UCSD-AML1 (cell line): Measurements from ENCODE around the gene COX15.
"Not testable (repeated sequence)": the region's sequence is repeated elsewhere in the genome, so short reads cannot be mapped to it uniquely, and the experiment has no call there.

Experiments
- DNase-seq: peaks from one replicate; lab custom pipeline; 2025; ENCODE audit not compliant: unreplicated experiment; lab: John Stamatoyannopoulos, UW

The COX15 gene

GRCh38 chr10:99742254-99742653, 10.3 kb upstream of the COX15 start:
- DNase-seq, result no peak

- DNase-seq, result no peak
These were observed 9.1 kb upstream of the COX15 start for GRCh38 chr10:99740933-99741559.

GRCh38 chr10:99740260-99740659, 8.3 kb upstream of the COX15 start:
- no peak for DNase-seq

DNA sequence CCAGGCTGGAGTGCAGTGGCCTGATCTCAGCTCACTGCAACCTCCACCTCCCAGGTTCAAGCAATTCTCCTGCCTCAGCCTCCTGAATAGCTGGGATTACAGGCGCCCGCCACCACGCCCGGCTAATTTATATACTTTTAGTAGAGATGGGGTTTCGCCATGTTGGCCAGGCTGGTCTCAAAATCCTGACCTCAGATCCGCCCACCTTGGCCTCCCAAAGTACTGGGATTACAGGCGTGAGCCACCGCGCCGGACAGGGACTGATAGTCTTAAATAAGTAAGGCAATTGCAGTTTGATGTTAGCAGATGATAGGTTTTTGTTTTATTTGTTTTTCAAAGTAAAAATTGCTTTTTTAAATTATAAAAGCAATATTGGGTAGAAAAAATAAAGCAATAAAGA, 2.2 kb upstream of the COX15 start:
- not testable (repeated sequence) for DNase-seq

DNA sequence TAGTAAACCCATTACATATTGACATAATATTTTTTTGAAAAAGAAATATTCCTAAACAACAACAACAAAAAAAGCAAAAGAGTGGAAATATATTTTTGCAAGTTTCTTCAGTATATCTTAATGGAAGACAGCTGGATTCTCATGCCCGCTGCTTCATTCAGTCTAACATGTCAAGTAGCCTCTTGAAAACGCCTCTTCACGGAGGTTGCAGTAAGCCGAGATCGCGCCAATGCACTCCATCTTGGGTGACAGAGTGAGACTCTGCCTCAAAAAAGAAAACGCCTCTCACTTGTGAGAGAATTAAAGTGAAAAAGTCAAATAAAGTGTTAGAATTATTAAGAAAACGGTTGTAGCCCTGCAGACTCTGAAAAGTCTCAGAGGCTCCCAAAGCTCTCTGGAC, 1.4 kb upstream of the COX15 start:
- no peak for DNase-seq

DNA sequence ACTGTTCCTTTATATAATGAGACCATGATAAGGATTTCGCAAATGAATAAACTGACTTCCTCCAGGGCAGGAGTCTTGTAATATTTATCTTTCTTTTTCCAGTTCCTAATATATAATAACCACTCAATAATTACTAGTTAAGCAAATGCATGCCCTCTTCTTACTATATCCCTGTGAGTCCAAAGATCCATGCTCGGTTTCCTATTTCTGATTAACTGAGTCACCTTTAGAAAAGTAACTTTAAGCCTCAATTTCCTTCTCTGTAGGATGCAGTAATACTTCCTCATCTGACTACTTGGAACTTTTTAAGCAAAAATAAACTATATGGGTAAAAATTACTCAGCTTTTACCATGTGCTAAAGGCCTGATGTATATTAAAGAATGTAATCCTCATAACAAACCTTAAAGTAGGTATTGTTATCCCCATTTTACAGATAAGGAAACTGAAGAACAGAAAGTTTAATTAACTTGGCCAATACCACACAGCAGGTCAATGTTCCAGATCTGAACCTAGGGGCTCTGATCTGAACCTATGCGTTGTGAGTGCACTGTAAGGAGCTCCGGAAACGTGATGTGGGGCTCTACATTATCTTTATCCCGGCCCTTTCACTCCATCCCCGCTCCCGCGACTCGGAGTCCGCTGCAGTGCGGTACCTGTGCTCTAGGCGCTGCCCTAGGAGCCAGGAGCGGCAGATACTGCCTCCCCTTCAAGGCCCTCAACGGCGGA, 458 bp downstream of the COX15 start:
- no peak for DNase-seq

DNA sequence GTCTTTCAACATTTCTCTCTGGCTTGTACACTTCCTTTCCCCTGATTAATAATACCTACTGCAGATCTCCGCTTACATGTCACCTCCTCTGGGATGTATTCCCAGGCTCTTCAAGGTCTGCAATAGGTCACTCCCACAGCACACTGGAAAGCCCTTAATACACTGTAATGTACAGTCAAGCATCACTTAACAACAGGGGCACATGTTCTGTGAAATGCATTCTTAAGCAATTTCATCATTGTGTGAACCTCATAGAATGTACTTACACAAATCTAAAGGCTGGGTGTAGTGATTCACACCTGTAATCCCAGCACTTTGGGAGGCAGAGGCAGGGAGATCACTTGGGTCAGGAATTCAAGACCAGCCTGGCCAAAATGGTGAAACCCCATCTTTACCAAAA, 1.9 kb downstream of the COX15 start:
- DNase-seq, result no peak

DNA sequence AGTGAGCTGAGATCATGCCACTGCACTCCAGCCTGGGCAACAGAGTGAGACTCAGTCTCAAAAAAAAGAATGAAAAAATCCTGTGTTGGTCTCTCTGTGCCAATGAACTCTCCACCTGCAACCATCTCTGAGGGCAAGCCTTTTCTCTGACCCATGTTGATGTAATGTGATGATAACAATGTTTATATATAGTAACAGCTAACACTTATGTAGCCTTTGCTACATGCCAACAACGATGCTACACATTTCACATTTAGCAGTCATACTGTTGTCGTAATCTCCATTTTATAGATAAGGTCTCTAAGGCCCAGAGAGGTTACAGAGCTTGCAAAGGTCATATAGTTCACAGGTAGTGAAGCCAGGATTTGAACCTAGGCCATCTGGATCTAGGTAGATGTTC, 11.5 kb downstream of the COX15 start:
- DNase-seq, result no peak

DNA sequence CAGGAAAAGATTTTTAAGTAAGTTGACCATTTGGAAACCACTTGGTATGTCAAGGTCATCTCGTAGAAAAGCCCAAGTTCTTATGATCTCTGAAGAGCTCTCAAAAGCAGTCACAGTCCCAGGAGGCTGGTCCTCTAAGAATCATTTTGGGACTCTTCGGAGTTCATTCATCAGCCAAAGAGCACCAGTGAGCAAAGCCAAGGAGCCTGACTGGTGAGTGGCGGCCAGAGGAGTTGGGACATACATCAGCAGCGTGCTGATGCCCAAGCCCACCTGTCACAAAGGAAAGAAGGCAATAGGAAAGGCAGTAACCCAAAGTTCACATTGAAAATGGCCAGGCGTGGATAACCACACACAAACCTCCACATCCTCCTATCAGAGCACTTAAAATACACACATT, 17.5 kb downstream of the COX15 start:
- DNase-seq, result no peak

DNA sequence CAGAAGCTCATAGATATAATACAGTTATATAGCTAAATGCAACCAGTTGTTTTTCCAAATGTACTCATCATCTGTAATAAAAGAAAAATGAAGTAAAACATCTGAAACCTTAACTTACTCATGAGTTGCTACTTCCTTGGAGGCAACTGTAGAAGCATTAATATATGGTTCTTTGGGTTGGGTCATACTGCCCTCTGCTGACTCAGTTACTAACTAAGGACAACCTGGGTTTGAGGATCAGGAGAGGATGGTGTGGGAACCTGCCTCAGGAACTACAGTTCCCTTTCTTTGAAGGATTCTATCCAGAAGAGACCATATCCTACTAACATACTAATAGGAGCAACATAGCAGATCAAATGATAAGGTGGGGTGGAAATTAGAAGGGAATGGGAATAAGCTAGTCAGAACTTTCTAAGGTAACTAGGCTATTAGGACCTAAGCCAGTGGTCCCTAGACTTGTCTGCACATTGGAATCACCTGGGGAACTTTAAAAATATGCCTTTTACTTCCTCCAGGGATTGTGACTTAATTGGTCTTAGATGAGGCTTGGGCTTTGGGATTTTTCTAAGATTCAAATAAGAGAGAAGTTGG, 20.7 kb downstream of the COX15 start:
- no peak for DNase-seq

- no peak for DNase-seq
These were observed 22.3 kb downstream of the COX15 start for GRCh38 chr10:99709480-99710229.

- no peak for DNase-seq
These were observed 23.4 kb downstream of the COX15 start for GRCh38 chr10:99708428-99709012.

DNA sequence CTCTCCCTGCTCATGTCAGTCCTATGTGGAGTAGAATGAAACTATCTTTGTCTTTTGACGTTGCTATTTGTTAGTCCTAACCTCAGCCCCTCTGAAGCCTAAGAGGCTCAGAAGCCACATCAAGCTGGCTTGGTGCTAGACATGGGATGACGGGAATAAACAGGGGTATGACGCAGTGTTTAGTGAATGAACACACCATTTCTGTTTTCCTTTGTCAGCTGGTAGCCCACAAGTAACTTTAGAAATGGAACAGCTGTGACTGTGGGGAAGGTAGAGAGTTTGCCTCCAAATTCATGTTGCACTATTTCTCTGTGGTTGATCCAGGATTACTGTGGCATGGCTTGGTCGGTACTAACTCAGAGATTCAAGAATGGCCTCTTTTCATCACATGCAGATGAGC, 31.3 kb downstream of the COX15 start:
- DNase-seq, result no peak

DNA sequence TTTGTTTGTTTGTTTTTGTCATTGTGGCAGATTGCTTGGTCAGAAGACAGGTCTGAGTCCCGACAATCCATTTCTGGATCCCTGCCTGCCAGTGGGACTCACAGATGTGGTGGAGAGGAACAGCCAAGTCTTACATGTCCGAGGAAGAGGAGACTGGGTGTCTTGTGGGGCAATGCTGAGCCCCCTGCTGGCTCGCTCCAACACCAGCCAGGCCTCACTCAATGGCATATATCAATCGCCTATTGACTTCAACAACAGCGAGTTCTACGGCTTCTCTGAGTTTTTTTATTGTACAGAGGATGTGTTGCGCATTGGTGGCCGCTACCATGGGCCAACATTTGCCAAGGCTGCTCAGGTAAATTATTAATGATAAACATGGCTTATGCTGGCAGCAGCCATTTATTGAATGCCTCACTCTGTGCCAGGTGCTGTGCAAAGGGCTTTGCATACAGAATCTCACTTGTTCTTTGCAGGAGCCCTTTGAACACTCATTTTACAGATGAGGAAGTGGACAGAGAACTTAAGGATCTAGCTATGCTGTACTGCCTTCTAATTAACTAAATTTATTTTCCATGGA, 33.3 kb downstream of the COX15 start:
- peak; percentile 10 for DNase-seq

- no peak for DNase-seq
These were observed 36.2 kb downstream of the COX15 start for GRCh38 chr10:99695761-99696160.

GRCh38 chr10:99693933-99694583, 37.9 kb downstream of the COX15 start:
- no peak for DNase-seq

- DNase-seq, result no peak
These were observed 42.5 kb downstream of the COX15 start for GRCh38 chr10:99689461-99689860.

GRCh38 chr10:99685597-99685967, 46.3 kb downstream of the COX15 start:
- DNase-seq, result peak; percentile 13

DNA sequence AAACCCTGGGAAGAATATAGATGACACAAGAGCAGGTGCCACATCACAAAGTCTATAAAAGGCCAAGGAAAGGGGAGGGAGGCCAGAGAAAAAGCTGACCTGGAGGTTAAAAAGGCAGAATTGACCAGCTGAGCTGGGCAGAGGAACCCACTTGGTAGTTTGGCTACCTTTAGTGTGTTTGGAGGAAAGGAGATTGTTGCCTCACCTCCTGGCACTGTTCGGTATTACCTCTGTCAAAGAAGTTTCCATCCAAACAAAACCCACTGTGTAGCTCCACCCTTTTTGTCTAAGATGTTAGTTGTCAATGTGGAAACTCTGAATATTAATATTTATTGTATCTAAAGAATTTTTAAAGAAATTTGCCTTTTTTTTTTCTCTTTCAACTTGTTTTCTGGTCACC, 49.2 kb downstream of the COX15 start:
- no peak for DNase-seq
